HCT116 (cell line): ENCODE measurements around the gene GH2. TPM values are rescaled to one million over a fixed set of nuclear protein-coding genes. Genes with fewer than 3 reads are reported as not detected.
"Not testable (repeated sequence)": the region's sequence is repeated elsewhere in the genome, so short reads cannot be mapped to it uniquely, and the experiment has no call there.

Source experiments
- ATAC-seq: fragments of 200-7000 bp; cut with Tn5 transposase; 2 replicates; pipeline ENCODE4 v1.9.1; 2020; ENCODE audit warnings: mild to moderate bottlenecking, moderate library complexity
- BruUV-seq: library from RNA; stranded (reverse); fragments of 400-500 nt; replicated peaks from 2 replicates; lab custom pipeline; 2021; lab: Mats Ljungman, UMichigan
- CTCF ChIA-PET: fragments of 300-600 bp; sonication (Branson Sonifier 250); formaldehyde crosslinking; loops from one replicate; lab custom pipeline; 2021; ENCODE audit warnings: antibody characterized with exemption; lab: Charles Lee
- POLR2A ChIA-PET: fragments of 300-600, 350-600 bp; sonication (Branson Sonifier 250); formaldehyde crosslinking; loops from one replicate; lab custom pipeline; 2021; ENCODE audit warnings: antibody characterized with exemption; lab: Charles Lee
- RAD21 ChIA-PET, 2 experiments: fragments of 300-600 bp; sonication (Branson Sonifier 250); formaldehyde crosslinking; loops; one replicate each; lab custom pipeline; 2023; ENCODE audit warnings: low total read pairs in 2 of 2; ENCODE audit not compliant: uncharacterized antibody in 2 of 2, unreplicated experiment in 2 of 2, low non-redundant PET in 1 of 2; lab: Charles Lee
- DNase-seq: peaks from one replicate; pipeline ENCODE4 v3.0.0-alpha.2; 2010; ENCODE audit warnings: low read depth, low spot score
- H2AFZ ChIP-seq: fragments of 200-600 bp; shearing (Covaris generic), sonication (generic); 2 replicates; pipeline ENCODE4 v1.6.1; 2017; ENCODE audit warnings: low read depth, mixed run types, mixed read lengths, antibody characterized with exemption, low read length; ENCODE audit not compliant: poor library complexity, severe bottlenecking
- H3K27ac ChIP-seq: 2 replicates; pipeline ENCODE4 v1.5.1; 2012; ENCODE audit warnings: low read depth, low read length
- H3K27me3 ChIP-seq: fragments of 200-600 bp; sonication (generic); 2 replicates; pipeline ENCODE4 v1.6.1; 2016; ENCODE audit warnings: mixed run types, low read length, mixed read lengths; ENCODE audit not compliant: insufficient read depth
- H3K36me3 ChIP-seq, 2 experiments: fragments of 200-500 bp in 1 of 2; fragments of 200-600 bp in 1 of 2; sonication (Bioruptor generic) in 1 of 2; sonication (generic) in 1 of 2; 2 replicates each; pipeline versions ENCODE4 v1.5.1 to v1.6.1; 2014 to 2016; ENCODE audit warnings: low read length in 2 of 2, inconsistent platforms in 1 of 2, mixed read lengths in 1 of 2, mixed run types in 1 of 2; ENCODE audit not compliant: insufficient read depth in 2 of 2, control insufficient read depth in 1 of 2
- H3K4me1 ChIP-seq, 2 experiments: fragments of 200-600 bp in 1 of 2; sonication (generic) in 1 of 2; 2 replicates each; pipeline versions ENCODE4 v1.5.1 to v1.6.1; 2012 to 2017; ENCODE audit warnings: low read length in 2 of 2, inconsistent platforms in 1 of 2, mild to moderate bottlenecking in 1 of 2, mixed read lengths in 1 of 2, mixed run types in 1 of 2, moderate library complexity in 1 of 2; ENCODE audit not compliant: insufficient read depth in 2 of 2, control insufficient read depth in 1 of 2
- H3K4me2 ChIP-seq: fragments of 200-600 bp; sonication (generic); 2 replicates; pipeline ENCODE4 v1.6.1; 2017; ENCODE audit warnings: mixed run types, low read length, mixed read lengths
- H3K4me3 ChIP-seq, 2 experiments: fragments of 200-600 bp in 1 of 2; sonication (generic) in 1 of 2; replicated peaks in 1 of 2; 2 replicates each; pipeline ENCODE4 v1.5.1; 2011 to 2016; ENCODE audit warnings: low read length in 2 of 2, control low read depth in 1 of 2, low read depth in 1 of 2, mild to moderate bottlenecking in 1 of 2, mixed read lengths in 1 of 2, mixed run types in 1 of 2
- H3K79me2 ChIP-seq: fragments of 200-600 bp; sonication (generic); 2 replicates; pipeline ENCODE4 v1.6.1; 2017; ENCODE audit warnings: mild to moderate bottlenecking, mixed run types, low read length, moderate library complexity, mixed read lengths; ENCODE audit not compliant: insufficient read depth
- H3K9ac ChIP-seq: fragments of 200-600 bp; sonication (generic); 2 replicates; pipeline ENCODE4 v1.6.1; 2016; ENCODE audit warnings: low read length, mixed read lengths
- H3K9me2 ChIP-seq: fragments of 200-600 bp; sonication (generic), shearing (Covaris generic); 2 replicates; pipeline ENCODE4 v1.6.1; 2017; ENCODE audit warnings: mixed run types, mild to moderate bottlenecking, moderate library complexity; ENCODE audit not compliant: insufficient read depth
- H3K9me3 ChIP-seq, 2 experiments: fragments of 200-500 bp in 1 of 2; fragments of 200-600 bp in 1 of 2; sonication (Bioruptor generic) in 1 of 2; sonication (generic) in 1 of 2; 2 replicates each; pipeline ENCODE4 v1.6.1; 2014 to 2017; ENCODE audit warnings: low read length in 2 of 2, mixed read lengths in 2 of 2, inconsistent platforms in 1 of 2, low read depth in 1 of 2, mild to moderate bottlenecking in 1 of 2, mixed run types in 1 of 2, moderate library complexity in 1 of 2; ENCODE audit not compliant: control insufficient read depth in 1 of 2, insufficient read depth in 1 of 2
- H4K20me1 ChIP-seq: fragments of 200-600 bp; sonication (generic), shearing (Covaris generic); 2 replicates; pipeline ENCODE4 v1.6.1; 2017; ENCODE audit warnings: mixed run types, mild to moderate bottlenecking, moderate library complexity; ENCODE audit not compliant: insufficient read depth
- ATF3 ChIP-seq: IDR thresholded peaks from 2 replicates; pipeline ENCODE4 v1.6.1; 2012
- CEBPB ChIP-seq: IDR thresholded peaks from 2 replicates; pipeline ENCODE4 v1.6.1; 2012; ENCODE audit warnings: low read depth
- CTCF ChIP-seq, 3 experiments: fragments of 200-600 bp in 1 of 3; sonication (generic) in 1 of 3; IDR thresholded peaks in 2 of 3; conservative IDR thresholded peaks in 1 of 3; 2 replicates each; pipeline ENCODE4 v1.5.1; 2012 to 2017; ENCODE audit warnings: low read depth in 2 of 3, low read length in 2 of 3, antibody characterized with exemption in 1 of 3, borderline replicate concordance in 1 of 3, control low read depth in 1 of 3, mild to moderate bottlenecking in 1 of 3, mixed read lengths in 1 of 3, mixed run types in 1 of 3, moderate library complexity in 1 of 3; ENCODE audit not compliant: insufficient read depth in 1 of 3
- ELF1 ChIP-seq: IDR thresholded peaks from 2 replicates; pipeline ENCODE4 v1.6.1; 2012; ENCODE audit warnings: low read depth, borderline replicate concordance
- FOSL1 ChIP-seq: IDR thresholded peaks from 2 replicates; pipeline ENCODE4 v1.6.1; 2012; ENCODE audit warnings: low read depth
- JUND ChIP-seq: IDR thresholded peaks from 2 replicates; pipeline ENCODE4 v1.6.1; 2012
- YY1 ChIP-seq: IDR thresholded peaks from 2 replicates; pipeline ENCODE4 v1.6.1; 2011; ENCODE audit warnings: low read length, low read depth, moderate library complexity, mild to moderate bottlenecking; ENCODE audit not compliant: insufficient replicate concordance; ENCODE audit errors: extremely low read depth
- ZBTB33 ChIP-seq: IDR thresholded peaks from 2 replicates; pipeline ENCODE4 v1.6.1; 2011; ENCODE audit warnings: mild to moderate bottlenecking, low read length, moderate library complexity; ENCODE audit not compliant: insufficient replicate concordance; ENCODE audit errors: extremely low read depth
- intact Hi-C: fragments of 100-400 bp; cut with micrococcal nuclease; formaldehyde crosslinking; loops from 2 replicates; pipeline ENCODE4 v1.10.0; 2022
- total RNA-seq: library from RNA; stranded (reverse); gene quantifications from one replicate; pipeline ENCODE4 v1.2.1, GENCODE V29; 2021; ENCODE audit not compliant: unreplicated experiment

GH2 gene
- total RNA-seq, 1 experiment from 2014 or later = not detected

GRCh38 chr17:63866625-63867024 is 15.1 kb downstream of the GH2 start:
- H3K27me3 ChIP-seq = not testable (repeated sequence)
- peak; percentile 1 to 38 (median 12); a peak in 4 of 6 replicates for TF ChIP-seq CTCF (IDR thresholded peaks at IDR 0.05 in 2 of 3, conservative IDR thresholded peaks at IDR 0.05 in 1 of 3; ENCODE audit: borderline replicate concordance in 1 of 3, insufficient read depth in 1 of 3, low read depth in 2 of 3, low read length in 2 of 3)
- TF ChIP-seq, all 23 proteins: peak for 1; not testable (repeated sequence) for 22
- H3K27ac ChIP-seq, H2AFZ ChIP-seq, intact Hi-C loops, BruUV-seq, H3K9ac ChIP-seq, DNase-seq, H3K36me3 ChIP-seq, H4K20me1 ChIP-seq, H3K9me2 ChIP-seq, H3K4me2 ChIP-seq, H3K9me3 ChIP-seq, H3K79me2 ChIP-seq, RAD21 ChIA-PET, H3K4me3 ChIP-seq: not testable (repeated sequence)
- ATAC-seq = peak; percentile 80
- peaks cover 0 to 13% of the 10 kb centered on the region in 2 experiments; a peak in 2 of 4 replicates for H3K4me1 ChIP-seq
- ChIA-PET POLR2A (interaction anchor here (1.0 kb wide), 1 partner anchor 20 kb away, joined by 3 read pairs; no protein-coding TSS in a partner anchor), CTCF (interaction anchor here (0.7 to 2.3 kb wide), 17 partner anchors 10 to 508 kb away, joined by 3 to 12 read pairs (median 4); partner anchors contain the start of genes GH2 and SMARCD2)

GRCh38 chr17:63859257-63859656 is 22.5 kb downstream of the GH2 start:
- Histone ChIP-seq H3K4me3 (no peak overlapping the region), H3K79me2 (no peaks in the 10 kb centered on the region), H3K9me3 (no peaks in the 10 kb centered on the region), H3K27ac (no peak overlapping the region), H3K36me3 (no peaks in the 10 kb centered on the region), H4K20me1 (no peaks in the 10 kb centered on the region), H3K9ac (no peak overlapping the region), H3K9me2 (no peaks in the 10 kb centered on the region), H2AFZ (no peak overlapping the region), H3K4me2 (no peak overlapping the region), H3K27me3 (no peaks in the 10 kb centered on the region), H3K4me1 (no peaks in the 10 kb centered on the region)
- ChIA-PET RAD21 (no interaction called here), POLR2A (interaction anchor here (1.1 kb wide), 1 partner anchor 16 kb away, joined by 7 read pairs; no protein-coding TSS in a partner anchor), CTCF (interaction anchor here (0.7 to 2.3 kb wide), 3 partner anchors 10 to 16 kb away, joined by 4 to 6 read pairs (median 6); partner anchors contain the start of gene SMARCD2)
- TF ChIP-seq ELF1 = no peak
- TF ChIP-seq ATF3 = no peak
- no peak for TF ChIP-seq CEBPB
- TF ChIP-seq YY1 = no peak
- no peak for TF ChIP-seq FOSL1
- no peak for TF ChIP-seq ZBTB33
- no peak for TF ChIP-seq JUND
- BruUV-seq = no TSS peak
- ATAC-seq (no peak), DNase-seq (no peak)
- intact Hi-C loops = no loop called here

- H3K4me1 ChIP-seq, H3K9me2 ChIP-seq, H3K27me3 ChIP-seq, intact Hi-C loops, BruUV-seq, ATAC-seq, DNase-seq, H4K20me1 ChIP-seq, H3K9me3 ChIP-seq, H3K79me2 ChIP-seq, H3K9ac ChIP-seq, POLR2A ChIA-PET, RAD21 ChIA-PET, H3K36me3 ChIP-seq, H3K4me2 ChIP-seq, H3K27ac ChIP-seq, H3K4me3 ChIP-seq, H2AFZ ChIP-seq: not testable (repeated sequence)
- CTCF ChIA-PET = interaction anchor here (1.2 to 1.4 kb wide), 3 partner anchors 9 to 431 kb away, joined by 3 to 11 read pairs (median 3); no protein-coding TSS in a partner anchor
Observed at GRCh38 chr17:63856425-63856824, 25.3 kb downstream of the GH2 start.
